Endothelial cell of umbilical vein (primary cell): Measurements from ENCODE around the gene ZMIZ1. TPM values are rescaled to one million over a fixed set of nuclear protein-coding genes. Genes with fewer than 3 reads are reported as not detected.

Experiments
- BruUV-seq: library from RNA; stranded (reverse); fragments of 400-500 nt; replicated peaks from 2 replicates; lab custom pipeline; 2021; lab: Mats Ljungman, UMichigan
- CTCF ChIA-PET: fragments of 300-600, 350-600 bp; sonication (Branson Sonifier 250); formaldehyde crosslinking; loops from one replicate; lab custom pipeline; 2021; ENCODE audit warnings: antibody characterized with exemption, inconsistent platforms; lab: Charles Lee
- POLR2A ChIA-PET: fragments of 300-600, 350-600 bp; sonication (Branson Sonifier 250); formaldehyde crosslinking; loops from one replicate; lab custom pipeline; 2021; ENCODE audit warnings: antibody characterized with exemption, inconsistent platforms; lab: Charles Lee
- DNase-seq: peaks from one replicate; pipeline ENCODE4 v3.0.0-alpha.2; 2011; ENCODE audit warnings: low read depth, low spot score
- FAIRE-seq: peaks from 2 replicates; lab custom pipeline; 2011; peaks lifted over from hg19 to GRCh38; lab: Jason Lieb, UNC
- H2AFZ ChIP-seq: 2 replicates; pipeline ENCODE4 v1.6.0; 2012; ENCODE audit warnings: low read depth, low read length, control low read depth, inconsistent platforms
- H3K27ac ChIP-seq: 2 replicates; pipeline ENCODE4 v1.5.1; 2011; ENCODE audit warnings: low read depth, mild to moderate bottlenecking, control low read depth, low read length, moderate library complexity; ENCODE audit not compliant: insufficient read depth
- H3K27me3 ChIP-seq, 2 experiments: 2 replicates each; pipeline versions ENCODE4 v1.6.0 to v1.6.1; 2011; ENCODE audit warnings: low read length in 2 of 2, mixed read lengths in 1 of 2; ENCODE audit not compliant: control insufficient read depth in 2 of 2, insufficient read depth in 2 of 2
- H3K36me3 ChIP-seq, 2 experiments: 2 replicates in 1 of 2; 3 replicates in 1 of 2; pipeline ENCODE4 v1.5.1; 2011; ENCODE audit warnings: low read length in 2 of 2, mild to moderate bottlenecking in 1 of 2, moderate library complexity in 1 of 2; ENCODE audit not compliant: control insufficient read depth in 2 of 2, insufficient read depth in 2 of 2; ENCODE audit errors: extremely low read depth in 1 of 2
- H3K4me1 ChIP-seq: 3 replicates; pipeline ENCODE4 v1.5.1; 2011; ENCODE audit warnings: mild to moderate bottlenecking, low read length; ENCODE audit not compliant: control insufficient read depth, insufficient read depth; ENCODE audit errors: extremely low read depth
- H3K4me2 ChIP-seq: 2 replicates; pipeline ENCODE4 v1.6.1; 2011; ENCODE audit warnings: low read length, control low read depth, mixed read lengths; ENCODE audit not compliant: insufficient read depth
- H3K4me3 ChIP-seq, 3 experiments: fragments of 200-600 bp in 1 of 3; sonication (generic), shearing (Covaris generic) in 1 of 3; replicated peaks in 1 of 3; 2 replicates each; pipeline ENCODE4 v1.5.1; 2011 to 2016; ENCODE audit warnings: control low read depth in 3 of 3, low read length in 3 of 3, mild to moderate bottlenecking in 2 of 3, inconsistent platforms in 1 of 3, low read depth in 1 of 3, moderate library complexity in 1 of 3; ENCODE audit not compliant: insufficient read depth in 1 of 3
- H3K79me2 ChIP-seq: 2 replicates; pipeline ENCODE4 v1.6.0; 2012; ENCODE audit warnings: low read length, inconsistent platforms; ENCODE audit not compliant: control insufficient read depth, insufficient read depth
- H3K9ac ChIP-seq: replicated peaks from 2 replicates; pipeline ENCODE3; 2011; ENCODE audit warnings: low read length, control low read depth; ENCODE audit not compliant: insufficient read depth; ENCODE audit errors: extremely low read depth
- H3K9me1 ChIP-seq: replicated peaks from 3 replicates; pipeline ENCODE4 v1.6.0; 2011; ENCODE audit warnings: mild to moderate bottlenecking, low read length; ENCODE audit not compliant: control insufficient read depth, insufficient read depth; ENCODE audit errors: extremely low read depth
- H3K9me3 ChIP-seq: replicated peaks from 2 replicates; pipeline ENCODE4 v1.5.1; 2012; ENCODE audit warnings: low read length, inconsistent platforms; ENCODE audit not compliant: control insufficient read depth, insufficient read depth
- H4K20me1 ChIP-seq: replicated peaks from 2 replicates; pipeline ENCODE3; 2011; ENCODE audit warnings: mild to moderate bottlenecking, low read length; ENCODE audit not compliant: control insufficient read depth, insufficient read depth; ENCODE audit errors: extremely low read depth
- EZH2 ChIP-seq: IDR thresholded peaks from 2 replicates; pipeline ENCODE4 v1.6.1; 2012; ENCODE audit warnings: borderline replicate concordance, low read depth, mild to moderate bottlenecking, moderate library complexity, low read length, inconsistent platforms; ENCODE audit not compliant: severe bottlenecking
- FOS ChIP-seq: IDR thresholded peaks from 2 replicates; pipeline ENCODE4 v1.6.1; 2011; ENCODE audit warnings: mild to moderate bottlenecking, low read length, moderate library complexity, borderline replicate concordance; ENCODE audit not compliant: insufficient read depth
- GATA2 ChIP-seq: IDR thresholded peaks from 2 replicates; pipeline ENCODE4 v1.7.0; 2011; ENCODE audit warnings: low read depth, mild to moderate bottlenecking, moderate library complexity, mixed read lengths, low read length; ENCODE audit not compliant: insufficient read length, insufficient read depth
- JUN ChIP-seq: IDR thresholded peaks from 2 replicates; pipeline ENCODE4 v1.6.1; 2011; ENCODE audit warnings: borderline replicate concordance, low read depth; ENCODE audit not compliant: insufficient read length, insufficient read depth
- MAX ChIP-seq: IDR thresholded peaks from 2 replicates; pipeline ENCODE4 v1.6.1; 2011; ENCODE audit not compliant: insufficient read depth, insufficient read length
- MYC ChIP-seq: IDR thresholded peaks from one replicate; pipeline ENCODE4 v1.6.1; 2011; ENCODE audit warnings: mild to moderate bottlenecking, low read depth, low read length
- POLR2A ChIP-seq: IDR thresholded peaks from 2 replicates; pipeline ENCODE4 v1.6.1; 2012; ENCODE audit warnings: low read depth, mild to moderate bottlenecking, control low read depth, low read length
- POLR2AphosphoS5 ChIP-seq: IDR thresholded peaks from 2 replicates; pipeline ENCODE4 v1.6.1; 2012; ENCODE audit warnings: low read depth, mild to moderate bottlenecking, control low read depth, low read length, moderate library complexity; ENCODE audit not compliant: insufficient read depth
- dilution Hi-C: fragments of 300-500 bp; cut with MboI; formaldehyde crosslinking; loops from one replicate; pipeline ENCODE4 v1.15.0; 2019; ENCODE audit warnings: low sequenced_read_pairs; ENCODE audit not compliant: extremely low pct_ligation_motif_present
- intact Hi-C: fragments of 100-400 bp; cut with micrococcal nuclease; formaldehyde crosslinking; loops from one replicate; pipeline ENCODE4 v1.10.0; 2022
- polyA plus RNA-seq, 4 experiments: library from polyadenylated mRNA; depleted of rRNA in 3 of 4; stranded (reverse) in 3 of 4; unstranded in 1 of 4; fragments of >200 nt; gene quantifications; 2 replicates each; pipeline versions ENCODE4 v1.2.1 to v1.2.3, GENCODE V29; 2011 to 2012; ENCODE audit warnings: missing spikeins in 1 of 4
- total RNA-seq: library from RNA; stranded (reverse); gene quantifications from 2 replicates; pipeline ENCODE4 v1.2.3, GENCODE V29; 2021
- TF ChIP-seq, protein P1 (sequence below), 2 donors: IDR thresholded peaks; 1 replicate in 1 of 2; 2 replicates in 1 of 2; pipeline ENCODE4 v1.5.1; 2011; ENCODE audit warnings: low read length in 2 of 2, mild to moderate bottlenecking in 2 of 2, moderate library complexity in 2 of 2, control low read depth in 1 of 2, inconsistent platforms in 1 of 2, low read depth in 1 of 2; ENCODE audit not compliant: insufficient read depth in 1 of 2; ENCODE audit errors: extremely low read depth in 1 of 2

ZMIZ1 gene
- total and polyA plus RNA-seq, 2 donors (not counting 3 experiments of a cell fraction or from before 2014, with no cell fraction given) = 12.5 to 46.7 TPM

DNA sequence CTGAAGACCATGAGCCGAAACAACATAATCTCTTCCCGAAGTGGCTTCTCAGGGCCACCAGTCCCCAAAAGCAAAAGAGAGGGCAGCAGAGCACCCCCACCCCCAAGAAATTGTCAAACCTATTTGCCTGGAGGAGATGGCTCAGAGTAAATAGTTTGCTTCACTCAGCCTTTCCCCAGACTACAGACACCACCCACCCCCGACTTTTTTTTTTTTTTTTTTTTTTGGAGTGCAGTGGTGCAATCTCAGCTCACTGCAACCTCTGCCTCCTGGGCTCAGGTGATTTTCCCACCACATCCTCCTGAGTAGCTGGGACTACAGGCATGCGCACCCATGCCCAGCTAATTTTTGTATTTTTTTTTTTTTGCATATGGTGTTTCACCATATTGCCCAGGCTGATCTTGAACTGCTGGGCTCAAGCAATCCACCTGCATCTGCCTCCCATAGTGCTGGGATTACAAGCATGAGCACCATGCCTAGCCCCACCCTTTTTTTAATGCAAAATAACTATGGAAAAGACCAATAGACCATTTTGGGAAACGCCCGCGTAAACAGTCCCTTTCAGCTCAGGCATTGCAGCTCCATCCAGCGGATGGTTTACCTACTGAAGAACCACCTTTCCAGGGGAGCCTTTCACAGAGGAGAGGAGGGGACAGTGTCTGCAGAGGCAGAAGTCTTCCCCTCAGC lies 9.7 kb downstream of the ZMIZ1 start:
- H3K9ac ChIP-seq = no peak overlapping the region
- no peaks in the 10 kb centered on the region for H4K20me1 ChIP-seq
- dilution Hi-C loops (no loop called here), intact Hi-C loops (no loop called here)
- TF ChIP-seq MYC (no peak), POLR2AphosphoS5 (no peak)
- TF ChIP-seq, protein P1, sequence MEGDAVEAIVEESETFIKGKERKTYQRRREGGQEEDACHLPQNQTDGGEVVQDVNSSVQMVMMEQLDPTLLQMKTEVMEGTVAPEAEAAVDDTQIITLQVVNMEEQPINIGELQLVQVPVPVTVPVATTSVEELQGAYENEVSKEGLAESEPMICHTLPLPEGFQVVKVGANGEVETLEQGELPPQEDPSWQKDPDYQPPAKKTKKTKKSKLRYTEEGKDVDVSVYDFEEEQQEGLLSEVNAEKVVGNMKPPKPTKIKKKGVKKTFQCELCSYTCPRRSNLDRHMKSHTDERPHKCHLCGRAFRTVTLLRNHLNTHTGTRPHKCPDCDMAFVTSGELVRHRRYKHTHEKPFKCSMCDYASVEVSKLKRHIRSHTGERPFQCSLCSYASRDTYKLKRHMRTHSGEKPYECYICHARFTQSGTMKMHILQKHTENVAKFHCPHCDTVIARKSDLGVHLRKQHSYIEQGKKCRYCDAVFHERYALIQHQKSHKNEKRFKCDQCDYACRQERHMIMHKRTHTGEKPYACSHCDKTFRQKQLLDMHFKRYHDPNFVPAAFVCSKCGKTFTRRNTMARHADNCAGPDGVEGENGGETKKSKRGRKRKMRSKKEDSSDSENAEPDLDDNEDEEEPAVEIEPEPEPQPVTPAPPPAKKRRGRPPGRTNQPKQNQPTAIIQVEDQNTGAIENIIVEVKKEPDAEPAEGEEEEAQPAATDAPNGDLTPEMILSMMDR (IDR thresholded peaks at IDR 0.05; ENCODE audit: extremely low read depth in 1 of 2, insufficient read depth in 1 of 2, low read depth in 1 of 2, low read length in 2 of 2) = no peak
- FAIRE-seq (no peak), DNase-seq (no peak)
- no peak overlapping the region for H3K4me2 ChIP-seq
- no TSS peak for BruUV-seq
- peaks cover 95% of the 10 kb centered on the region for H3K79me2 ChIP-seq
- no peak overlapping the region for H2AFZ ChIP-seq
- no peak overlapping the region for H3K27ac ChIP-seq
- no peaks in the 10 kb centered on the region for H3K9me3 ChIP-seq
- H3K9me1 ChIP-seq = no peaks in the 10 kb centered on the region
- H3K36me3 ChIP-seq = no peaks in the 10 kb centered on the region
- H3K27me3 ChIP-seq = no peaks in the 10 kb centered on the region
- ChIA-PET POLR2A (interaction anchor here (0.6 kb wide), 1 partner anchor 1049 kb away, joined by 4 read pairs; no protein-coding TSS in a partner anchor), CTCF (no interaction called here)
- peaks cover 16% of the 10 kb centered on the region for H3K4me1 ChIP-seq
- no peak overlapping the region for H3K4me3 ChIP-seq

DNA sequence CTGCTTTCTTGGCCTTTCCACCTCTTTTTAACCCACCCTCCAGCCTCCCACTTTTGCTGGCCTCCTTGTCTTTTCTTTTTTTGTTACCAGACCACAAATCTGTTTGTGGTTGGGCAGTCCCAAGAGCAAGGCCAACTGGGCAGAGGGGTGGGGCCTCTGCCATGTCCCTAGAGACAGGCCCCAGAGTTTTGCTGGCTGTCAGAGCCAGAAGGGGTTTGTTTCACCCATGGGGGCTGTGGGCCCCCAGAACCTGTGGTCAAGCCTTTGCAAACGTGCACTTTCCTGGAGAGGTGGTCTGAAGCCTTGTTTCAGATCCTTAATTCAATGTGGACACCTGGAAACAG lies 10.3 kb downstream of the ZMIZ1 start:
- intact Hi-C loops (no loop called here), dilution Hi-C loops (no loop called here)
- H3K27ac ChIP-seq = no peak overlapping the region
- no peak overlapping the region for H3K4me3 ChIP-seq
- peaks cover 95% of the 10 kb centered on the region for H3K79me2 ChIP-seq
- CTCF ChIA-PET = interaction anchor here (1.0 to 2.5 kb wide), 3 partner anchors 76 to 1031 kb away, joined by 3 to 12 read pairs (median 3); no protein-coding TSS in a partner anchor
- H4K20me1 ChIP-seq = no peaks in the 10 kb centered on the region
- H3K4me1 ChIP-seq = peaks cover 16% of the 10 kb centered on the region
- TF ChIP-seq, protein P1 (IDR thresholded peaks at IDR 0.05; ENCODE audit: extremely low read depth in 1 of 2, insufficient read depth in 1 of 2, low read depth in 1 of 2, low read length in 2 of 2) = no peak
- no peak for TF ChIP-seq JUN
- no peak for TF ChIP-seq POLR2A
- TF ChIP-seq EZH2 = no peak
- no peak for TF ChIP-seq MYC
- no peak for TF ChIP-seq MAX
- TF ChIP-seq GATA2 = no peak
- TF ChIP-seq FOS = no peak
- no peak for TF ChIP-seq POLR2AphosphoS5
- no peak for FAIRE-seq
- no TSS peak for BruUV-seq
- no peak overlapping the region for H2AFZ ChIP-seq
- POLR2A ChIA-PET = interaction anchor here (0.6 kb wide), 1 partner anchor 1049 kb away, joined by 4 read pairs; no protein-coding TSS in a partner anchor
- no peaks in the 10 kb centered on the region for H3K36me3 ChIP-seq
- no peaks in the 10 kb centered on the region for H3K27me3 ChIP-seq
- no peaks in the 10 kb centered on the region for H3K9me3 ChIP-seq
- no peak overlapping the region for H3K9ac ChIP-seq
- DNase-seq = no peak
- H3K9me1 ChIP-seq = no peaks in the 10 kb centered on the region
- H3K4me2 ChIP-seq = no peak overlapping the region
